Right forelimb (tissue), 1 donor: ENCODE results near the gene SFI1.
"Not testable (repeated sequence)": the region's sequence is repeated elsewhere in the genome, so short reads cannot be mapped to it uniquely, and the experiment has no call there.

Experiments
- DNase-seq: peaks from one replicate; pipeline ENCODE4 v3.0.0-alpha.2; 2018

The SFI1 gene

GRCh38 chr22:31639436-31640039 is 143.2 kb downstream of the SFI1 start:
- DNase-seq: no peak

GRCh38 chr22:31646186-31647019 is 150.1 kb downstream of the SFI1 start:
- DNase-seq: no peak

- DNase-seq: no peak
Observed at GRCh38 chr22:31647066-31647465, 150.7 kb downstream of the SFI1 start.

DNA sequence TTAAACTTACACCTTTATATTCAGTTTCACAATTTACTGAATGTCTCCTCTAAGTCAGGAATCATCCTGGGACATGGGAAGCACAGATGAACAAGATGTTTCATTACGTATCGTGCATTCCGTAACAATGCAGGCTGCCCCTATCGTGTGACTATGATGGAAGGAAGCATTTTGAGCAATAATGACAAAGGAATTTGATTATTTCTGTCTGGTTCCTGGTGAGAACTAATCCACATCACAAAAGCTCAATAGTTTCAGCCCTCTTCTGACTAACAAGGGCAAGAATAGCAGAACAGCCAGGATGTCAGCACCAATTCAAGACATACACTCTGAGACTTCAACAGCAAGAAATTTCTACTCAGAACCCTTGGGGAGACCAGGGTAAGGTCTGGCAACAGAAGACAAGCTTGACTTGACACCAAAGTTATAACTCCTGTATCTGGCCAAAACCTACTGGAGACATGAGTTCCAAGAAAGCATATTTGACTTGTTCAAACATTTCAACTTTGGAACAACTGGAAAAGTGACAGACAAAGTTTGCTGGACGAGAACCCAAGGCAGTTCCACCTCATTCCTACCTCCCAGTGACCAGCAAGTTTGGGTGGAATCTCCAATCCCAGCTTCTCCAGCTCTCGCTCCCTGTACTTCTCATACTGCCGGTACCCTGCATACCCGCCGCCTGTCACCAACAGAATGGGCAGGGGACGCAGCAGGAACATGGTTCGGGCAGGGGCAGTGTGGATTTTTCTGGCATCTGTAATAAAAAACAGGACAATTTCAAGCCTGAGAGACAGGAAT is 151.4 kb downstream of the SFI1 start:
- no peak for DNase-seq

DNA sequence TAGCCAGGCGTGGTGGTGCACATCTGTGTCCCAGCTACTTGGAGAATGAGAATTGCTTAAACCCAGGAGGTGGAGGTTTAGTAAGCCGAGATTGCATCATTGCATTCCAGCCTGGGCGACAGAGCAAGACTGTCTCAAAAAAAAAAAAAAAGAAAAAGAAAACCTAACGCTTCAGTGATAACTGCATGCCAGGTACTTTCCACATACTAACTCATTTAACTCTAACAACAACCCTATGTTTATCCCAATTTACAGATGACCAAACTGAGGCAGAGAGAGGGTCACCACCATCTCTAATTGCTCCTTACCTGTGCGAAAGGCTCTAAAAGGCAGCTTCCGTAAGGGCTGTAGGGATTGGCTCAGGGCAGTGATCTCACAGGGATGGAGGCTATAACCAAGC is 154.1 kb downstream of the SFI1 start:
- no peak for DNase-seq

DNA sequence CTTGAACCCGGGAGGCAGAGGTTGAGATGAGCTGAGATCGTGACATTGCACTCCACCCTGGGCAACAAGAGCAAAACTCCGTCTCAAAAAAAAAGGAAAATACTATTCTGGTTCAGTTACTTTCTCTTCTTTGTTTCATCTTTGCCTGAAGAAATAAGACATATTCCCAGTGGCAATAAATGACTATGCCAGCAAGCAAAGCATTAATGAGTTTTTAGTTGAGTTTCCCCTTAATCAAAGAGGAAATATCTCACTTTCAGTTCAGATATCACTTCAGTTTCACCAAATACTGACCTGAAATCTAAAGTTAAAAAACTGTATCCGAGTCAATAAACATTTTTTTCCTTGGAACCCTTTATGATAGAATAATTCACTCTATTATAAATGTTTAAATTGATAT is 155.3 kb downstream of the SFI1 start:
- DNase-seq: no peak

DNA sequence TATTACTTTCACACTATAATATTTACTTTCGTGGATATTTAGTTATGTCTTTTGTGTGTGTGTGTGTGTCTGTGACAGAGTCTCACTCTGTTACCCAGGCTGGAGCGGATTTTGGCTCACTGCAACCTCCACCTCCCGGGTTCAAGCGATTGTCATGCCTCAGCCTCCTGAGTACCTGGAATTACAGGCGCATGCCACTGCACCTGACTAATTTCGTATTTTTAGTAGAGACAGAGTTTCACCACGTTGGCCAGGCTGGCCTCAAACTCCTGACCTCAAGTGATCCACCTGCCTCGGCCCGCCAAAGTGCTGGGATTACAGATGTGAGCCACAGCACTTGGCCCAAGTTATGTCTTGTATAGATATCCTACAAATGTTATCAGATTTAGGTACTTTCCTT is 155.8 kb downstream of the SFI1 start:
- DNase-seq: no peak

- no peak for DNase-seq
Observed at GRCh38 chr22:31652911-31653684, 156.8 kb downstream of the SFI1 start.

- no peak for DNase-seq
Observed at GRCh38 chr22:31653944-31654343, 157.6 kb downstream of the SFI1 start.

GRCh38 chr22:31654408-31654807 is 158.1 kb downstream of the SFI1 start:
- DNase-seq: no peak

DNA sequence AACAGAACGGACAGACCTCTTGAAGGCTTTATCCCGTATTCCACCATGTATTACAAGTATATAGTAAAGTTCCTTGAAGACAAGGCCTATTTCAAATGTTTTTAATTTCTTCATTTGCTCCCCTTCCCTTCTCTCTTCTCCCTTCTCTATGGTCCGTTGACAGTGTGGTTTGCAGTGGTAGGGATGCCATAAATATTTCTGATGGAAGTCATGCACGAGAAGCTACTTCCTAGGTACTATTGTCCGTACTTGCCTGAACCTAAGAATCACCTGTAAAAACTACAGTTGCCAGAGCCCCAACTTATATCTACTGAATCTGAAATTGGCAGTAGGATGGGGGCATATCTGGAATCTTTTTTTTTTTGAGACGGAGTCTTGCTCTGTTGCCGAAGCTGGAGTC is 162.9 kb downstream of the SFI1 start:
- no peak for DNase-seq

DNA sequence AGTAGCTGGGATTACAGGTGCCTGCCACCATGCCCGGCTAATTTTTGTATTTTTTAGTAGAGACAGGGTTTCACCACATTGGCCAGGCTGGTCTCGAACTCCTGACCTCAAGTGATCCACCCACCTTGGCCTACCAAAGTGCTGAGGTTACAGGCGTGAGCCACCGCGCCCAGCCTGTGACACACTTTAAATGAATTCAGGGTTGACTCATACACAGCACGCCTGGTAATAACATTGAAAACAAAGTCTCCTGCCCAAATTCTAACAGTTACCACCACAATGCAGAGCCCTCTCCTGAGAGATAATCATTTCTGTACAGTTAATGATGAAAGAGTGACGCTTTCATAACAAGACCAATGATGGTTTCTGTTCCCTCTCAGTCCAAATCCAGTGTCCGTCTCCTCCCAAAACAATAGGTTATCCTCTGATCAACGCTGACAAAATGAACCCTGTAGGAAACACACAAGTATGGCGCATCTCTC is 164.6 kb downstream of the SFI1 start:
- not testable (repeated sequence) for DNase-seq

DNA sequence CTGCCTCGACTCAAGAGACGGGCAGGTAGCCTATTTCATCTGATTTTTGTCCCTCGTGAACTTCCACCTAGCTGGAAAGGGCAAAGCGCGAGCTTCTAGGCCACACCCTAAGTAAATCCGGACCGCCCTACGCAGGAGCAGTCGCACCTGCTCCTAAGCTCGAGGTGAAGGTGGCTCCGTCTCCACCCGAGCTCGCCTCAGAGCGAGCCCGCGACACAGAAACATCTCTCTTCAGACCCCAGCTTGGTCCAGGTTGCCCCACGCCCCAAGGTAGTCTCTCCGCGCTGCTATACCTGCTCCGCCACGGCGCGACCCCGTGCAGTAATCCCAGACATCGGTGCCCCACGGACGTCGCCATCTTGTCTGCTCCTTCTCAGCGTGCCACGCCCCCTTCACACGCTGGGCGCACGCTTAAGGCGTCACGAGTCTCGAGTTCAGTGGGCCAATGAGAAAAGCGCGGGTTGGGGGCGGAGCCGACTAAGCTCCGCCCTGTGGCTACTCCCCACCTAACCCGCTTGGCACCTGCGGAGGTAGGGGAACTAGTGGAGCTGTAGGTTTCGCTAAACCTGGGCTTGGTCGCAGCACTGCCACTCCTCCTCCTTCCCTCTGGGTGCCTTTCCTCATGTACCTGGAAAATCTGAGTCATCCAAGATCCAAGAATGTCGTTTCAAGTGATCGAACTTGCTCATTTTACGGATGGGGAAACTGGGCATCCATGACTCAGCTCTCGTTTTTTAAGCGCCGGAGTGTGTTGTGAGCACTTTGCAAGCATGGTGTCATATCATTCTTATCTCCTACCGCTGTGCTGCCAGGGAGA is 165.7 kb downstream of the SFI1 start, which contains the start of gene PISD:
Gene PISD, minus strand, starts transcription at position 365 of the 817 bp plus-strand sequence. Its CDS starts 7 bp downstream, at position 358.
- peak; percentile 95 for DNase-seq

GRCh38 chr22:31662668-31663037 is 166.3 kb downstream of the SFI1 start:
- DNase-seq: no peak
